Stimulated activated CD8-positive, alpha-beta memory T cell treated with anti-CD3 and anti-CD28 coated beads, Interleukin-7, amount 100 ng/mL, for 24 hours (primary cell): Measurements from ENCODE around the gene TMEM143.
A peak's percentile ranks its signal among the peaks of the same experiment; 100 is the strongest.
"Not testable (repeated sequence)": the region's sequence is repeated elsewhere in the genome, so short reads cannot be mapped to it uniquely, and the experiment has no call there.

Source experiments
- DNase-seq: peaks from one replicate; pipeline ENCODE4 v3.0.0-alpha.2; 2020; ENCODE audit warnings: low read depth

The TMEM143 gene

GRCh38 chr19:48296963-48297734 lies 66.6 kb downstream of the TMEM143 start:
- DNase-seq: no peak

GRCh38 chr19:48295458-48295857 lies 68.3 kb downstream of the TMEM143 start:
- DNase-seq: no peak

GRCh38 chr19:48292798-48293197 lies 70.9 kb downstream of the TMEM143 start:
- DNase-seq: no peak

GRCh38 chr19:48291489-48291815 lies 72.3 kb downstream of the TMEM143 start:
- not testable (repeated sequence) for DNase-seq

GRCh38 chr19:48290771-48291488 lies 72.8 kb downstream of the TMEM143 start:
- peak; percentile 36 for DNase-seq

GRCh38 chr19:48290401-48290770 lies 73.4 kb downstream of the TMEM143 start:
- DNase-seq: no peak

GRCh38 chr19:48287748-48288147 lies 76.0 kb downstream of the TMEM143 start:
- no peak for DNase-seq

GRCh38 chr19:48284896-48285295 lies 78.8 kb downstream of the TMEM143 start:
- DNase-seq: no peak

- no peak for DNase-seq
Observed at GRCh38 chr19:48283908-48284307, 79.8 kb downstream of the TMEM143 start.
